GM19463 (cell line): ENCODE data around the gene GRIA1.
A peak's percentile ranks its signal among the peaks of the same experiment; 100 is the strongest.

Source experiments
- ATAC-seq: cut with Tn5 transposase; IDR thresholded peaks from one replicate; pipeline ENCODE4 v1.9.1; 2021; ENCODE audit warnings: mild to moderate bottlenecking, moderate library complexity; ENCODE audit not compliant: unreplicated experiment

Gene GRIA1

GRCh38 chr5:153601377-153601776 lies 110.9 kb downstream of the GRIA1 start:
- ATAC-seq = peak; percentile 92

GRCh38 chr5:153605386-153605785 lies 114.9 kb downstream of the GRIA1 start:
- ATAC-seq = no peak

DNA sequence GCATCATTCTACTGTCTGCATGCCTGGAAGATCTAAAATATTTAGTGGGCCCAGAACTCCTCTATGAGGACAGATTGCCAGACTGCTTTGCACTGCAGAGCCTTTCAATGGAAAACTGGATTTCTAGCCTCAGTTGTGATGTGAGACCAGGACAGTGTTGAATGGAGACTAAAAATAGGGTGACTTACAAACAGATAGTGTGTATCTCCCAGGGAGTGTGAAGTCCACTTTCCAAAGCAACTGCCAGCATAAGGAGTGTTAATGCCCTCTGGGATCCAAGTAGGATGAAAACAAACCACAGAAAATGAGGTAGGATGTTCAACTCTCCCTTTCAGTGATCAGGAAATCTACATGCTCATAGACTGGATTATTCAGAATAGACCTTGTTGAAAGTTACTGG lies 119.5 kb downstream of the GRIA1 start:
- no peak for ATAC-seq

- no peak for ATAC-seq
These were observed 120.3 kb downstream of the GRIA1 start for GRCh38 chr5:153610811-153611210.

DNA sequence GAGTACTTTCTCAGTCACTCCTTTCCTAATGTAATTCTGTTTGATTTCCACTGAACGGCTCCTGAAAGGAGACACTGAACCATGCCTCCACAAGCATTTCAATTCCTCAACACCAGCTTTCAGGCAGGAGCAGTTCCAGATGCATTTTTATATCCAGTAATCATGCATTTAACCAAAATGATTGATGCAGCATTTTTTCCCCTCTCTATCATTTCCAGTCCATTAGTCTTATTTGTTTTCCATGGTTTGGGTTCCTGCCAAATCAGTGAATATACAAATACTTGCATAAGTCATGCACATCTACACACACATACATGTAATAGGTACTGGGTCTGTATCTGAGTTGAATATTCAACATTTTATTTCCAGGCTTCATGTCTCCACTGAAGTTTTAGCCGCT lies 122.7 kb downstream of the GRIA1 start:
- no peak for ATAC-seq

- ATAC-seq = no peak
These were observed 123.2 kb downstream of the GRIA1 start for GRCh38 chr5:153613672-153614071.

GRCh38 chr5:153617190-153617589 lies 126.7 kb downstream of the GRIA1 start:
- no peak for ATAC-seq

GRCh38 chr5:153618307-153618706 lies 127.8 kb downstream of the GRIA1 start:
- no peak for ATAC-seq

GRCh38 chr5:153618867-153619266 lies 128.4 kb downstream of the GRIA1 start:
- no peak for ATAC-seq

- no peak for ATAC-seq
These were observed 129.3 kb downstream of the GRIA1 start for GRCh38 chr5:153619771-153620170.

GRCh38 chr5:153623124-153623523 lies 132.7 kb downstream of the GRIA1 start:
- no peak for ATAC-seq

- ATAC-seq = no peak
These were observed 133.4 kb downstream of the GRIA1 start for GRCh38 chr5:153623751-153624450.

DNA sequence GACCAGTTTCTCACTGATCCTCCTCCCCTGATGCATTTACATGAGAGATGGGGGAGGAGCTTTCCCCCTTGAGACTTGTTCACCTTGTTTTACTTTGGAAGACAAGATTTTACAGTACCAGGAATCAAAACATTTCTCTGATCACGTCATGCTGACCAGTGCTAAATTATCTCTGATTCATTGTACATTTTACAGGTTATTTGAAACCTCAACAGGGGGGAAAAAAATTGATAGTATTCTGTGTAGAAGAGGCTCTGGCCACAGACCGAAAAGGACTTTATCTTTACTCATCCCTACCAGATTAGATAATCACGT lies 133.9 kb downstream of the GRIA1 start:
- no peak for ATAC-seq

DNA sequence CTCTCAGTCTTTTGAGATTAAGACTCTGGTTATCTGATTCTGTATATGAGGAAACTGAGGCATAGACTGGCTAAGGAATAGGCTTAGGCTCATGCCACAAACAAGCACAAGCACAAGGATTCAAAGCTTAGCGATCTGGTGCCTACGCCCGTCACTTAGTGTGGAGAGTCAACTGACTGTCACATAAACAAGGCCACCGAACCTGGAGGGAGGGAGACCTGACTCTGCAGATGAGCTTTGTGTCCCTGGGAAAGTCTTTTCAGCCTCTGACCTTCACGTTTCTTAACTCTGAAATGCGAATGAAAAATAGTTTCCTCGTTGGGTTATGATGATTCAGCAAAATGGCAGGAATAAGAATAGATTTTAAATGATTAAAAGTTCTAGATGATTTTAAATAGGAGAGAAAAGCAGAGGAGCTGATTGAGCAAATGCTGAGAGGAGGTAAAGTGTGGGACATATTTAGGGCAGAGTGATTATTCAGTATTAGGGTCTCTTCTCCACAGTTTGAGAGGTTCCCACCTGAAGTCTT lies 135.4 kb downstream of the GRIA1 start:
- ATAC-seq = no peak

- ATAC-seq = no peak
These were observed 136.4 kb downstream of the GRIA1 start for GRCh38 chr5:153626836-153627235.

- no peak for ATAC-seq
These were observed 138.8 kb downstream of the GRIA1 start for GRCh38 chr5:153629027-153629895.

GRCh38 chr5:153630546-153630945 lies 140.1 kb downstream of the GRIA1 start:
- ATAC-seq = no peak

DNA sequence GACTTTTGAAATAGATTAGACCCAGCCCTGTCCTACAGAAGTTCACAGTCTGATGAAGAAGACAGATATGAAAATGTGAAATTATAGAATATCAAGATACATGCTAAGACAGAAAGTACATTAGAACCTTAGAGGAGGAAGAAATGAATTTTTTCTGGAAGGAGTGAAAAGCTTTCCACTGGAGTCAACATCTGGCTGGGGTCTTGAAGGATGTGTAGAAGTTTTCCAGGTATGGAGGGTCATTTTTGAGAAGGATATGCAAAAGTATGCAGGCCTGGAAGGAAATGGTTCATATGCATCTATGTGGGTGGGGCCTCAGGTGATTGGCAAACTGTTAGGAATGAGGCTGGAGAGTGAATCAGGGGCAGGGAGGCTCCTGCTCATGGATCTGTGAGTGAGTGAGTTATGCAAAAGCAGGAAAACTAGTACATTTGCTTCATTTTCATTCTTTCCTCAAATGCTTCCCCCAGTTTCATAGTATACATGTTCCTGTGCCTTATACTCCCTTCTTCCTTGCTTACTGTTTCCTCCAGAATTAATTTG lies 142.3 kb downstream of the GRIA1 start:
- ATAC-seq = no peak

DNA sequence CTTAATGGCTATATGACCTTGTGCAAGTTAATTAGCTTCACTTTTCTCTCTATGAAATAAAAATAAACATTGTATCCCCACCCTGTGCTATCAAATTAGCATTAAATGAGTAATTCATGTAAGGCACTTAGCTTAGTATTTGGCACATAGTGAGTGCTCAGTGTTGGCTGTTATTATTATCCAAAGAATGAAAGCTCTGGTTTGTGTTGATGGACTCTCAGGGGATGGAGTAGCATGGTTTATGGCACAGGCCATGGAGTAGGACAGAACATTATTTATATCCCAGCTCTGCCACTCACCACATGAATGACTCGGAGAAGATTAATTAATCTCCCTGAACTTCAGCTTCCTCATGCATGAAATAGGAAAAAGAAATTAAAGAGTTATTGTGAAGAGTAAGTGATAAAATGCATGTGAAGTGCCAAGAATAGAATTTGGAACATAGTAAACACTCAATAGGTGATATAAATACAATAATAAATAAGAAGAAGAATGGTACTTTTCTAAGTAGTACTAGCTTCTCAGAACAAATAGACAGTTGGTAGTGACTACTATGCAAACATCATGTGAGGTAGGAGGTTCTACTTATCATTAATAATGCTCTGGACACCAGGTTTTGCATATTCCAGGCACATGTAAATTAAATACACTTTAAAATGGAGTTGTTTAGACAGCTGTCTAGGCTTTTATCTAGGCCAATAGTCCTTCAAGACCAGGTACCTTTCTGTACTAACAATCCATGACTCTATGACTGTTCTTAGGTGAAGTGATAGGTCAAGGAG lies 146.4 kb downstream of the GRIA1 start:
- ATAC-seq = no peak

- no peak for ATAC-seq
These were observed 149.8 kb downstream of the GRIA1 start for GRCh38 chr5:153640293-153640692.

- no peak for ATAC-seq
These were observed 150.8 kb downstream of the GRIA1 start for GRCh38 chr5:153641183-153641688.
